IPS-NIHi7 (cell line): Measurements from ENCODE around the gene SF3B3.

Experiments used
- DNase-seq: peaks from one replicate; pipeline ENCODE4 v3.0.0; 2012; ENCODE audit warnings: mixed read lengths; ENCODE audit errors: extremely low spot score

Gene SF3B3

GRCh38 chr16:70589998-70590471, 66.4 kb downstream of the SF3B3 start:
- DNase-seq: no peak

DNA sequence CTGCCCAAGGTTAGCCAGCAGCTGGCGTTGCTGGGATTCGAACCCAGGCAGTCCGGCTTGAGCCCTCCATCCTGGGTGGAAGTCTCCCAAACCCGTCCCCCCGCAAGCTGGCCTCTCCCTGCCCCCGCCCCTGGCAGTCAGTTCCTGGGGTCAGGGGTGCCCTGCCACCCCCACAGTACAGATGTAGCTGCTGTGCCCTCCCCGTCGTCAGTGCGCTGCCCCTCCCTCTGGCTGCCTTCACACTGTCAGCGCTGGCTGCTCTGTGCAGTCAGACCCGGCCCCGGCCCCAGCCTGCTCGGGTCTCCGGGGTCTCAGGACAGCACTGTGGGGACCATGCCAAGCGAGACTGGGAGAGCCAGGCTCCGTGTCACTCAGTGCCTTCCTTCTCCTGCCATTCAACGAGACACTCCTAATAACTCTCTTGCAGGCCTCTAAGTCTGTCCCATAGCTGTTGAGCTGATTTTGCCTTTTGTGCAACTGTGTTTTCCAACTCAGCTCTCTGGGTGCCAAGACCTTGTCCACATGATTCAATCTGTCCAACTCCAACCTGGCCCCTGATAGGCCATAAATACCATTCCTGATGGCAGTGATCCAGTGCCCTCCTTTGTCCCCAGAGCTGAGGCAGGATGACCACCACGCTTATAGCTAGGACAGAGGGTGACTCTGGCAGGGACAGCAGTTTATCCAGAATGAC, 67.3 kb downstream of the SF3B3 start:
- no peak for DNase-seq

DNA sequence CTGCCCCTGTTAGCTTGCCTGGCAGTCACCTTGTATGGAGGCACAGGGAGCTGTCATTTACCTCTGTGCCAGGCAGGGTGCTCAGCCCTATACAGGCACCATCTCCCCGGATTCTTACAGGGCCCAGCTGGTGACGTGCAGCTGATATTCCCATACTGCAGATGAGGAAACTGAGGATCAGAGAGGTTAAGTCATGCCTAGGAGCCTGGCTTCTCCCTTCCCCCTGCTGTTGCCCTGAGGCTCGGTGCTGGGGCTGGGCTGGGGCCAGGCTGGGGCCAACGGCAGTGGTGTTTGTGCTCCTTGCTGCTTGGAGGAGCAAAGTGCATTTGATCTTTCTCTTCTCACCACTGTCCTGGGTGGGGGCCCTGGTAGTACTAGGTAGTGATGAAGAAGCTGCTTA, 68.0 kb downstream of the SF3B3 start:
- no peak for DNase-seq

GRCh38 chr16:70592106-70592571, 68.5 kb downstream of the SF3B3 start:
- DNase-seq: no peak

DNA sequence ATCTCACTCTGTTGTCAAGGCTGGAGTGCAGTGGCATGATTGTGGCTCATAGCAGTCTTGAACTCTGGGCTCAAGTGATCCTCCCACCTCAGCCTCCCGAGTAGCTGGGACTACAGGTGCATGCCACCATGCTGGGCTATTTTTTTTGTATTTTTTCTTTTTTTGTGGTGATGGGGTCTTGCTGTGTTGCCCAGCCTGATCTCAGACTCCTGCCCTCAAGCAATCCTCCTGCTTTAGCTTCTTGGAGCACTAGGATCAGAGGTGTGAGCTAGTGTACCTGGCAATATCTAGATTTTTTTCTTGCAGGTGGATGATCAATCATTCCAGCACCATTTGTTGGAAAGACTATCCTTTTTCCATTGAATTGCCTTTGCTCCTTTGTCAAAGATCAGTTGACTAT, 69.9 kb downstream of the SF3B3 start:
- DNase-seq: no peak

GRCh38 chr16:70594569-70594968, 71.0 kb downstream of the SF3B3 start:
- DNase-seq: no peak

- no peak for DNase-seq
These were observed 73.7 kb downstream of the SF3B3 start for GRCh38 chr16:70597135-70597835.

DNA sequence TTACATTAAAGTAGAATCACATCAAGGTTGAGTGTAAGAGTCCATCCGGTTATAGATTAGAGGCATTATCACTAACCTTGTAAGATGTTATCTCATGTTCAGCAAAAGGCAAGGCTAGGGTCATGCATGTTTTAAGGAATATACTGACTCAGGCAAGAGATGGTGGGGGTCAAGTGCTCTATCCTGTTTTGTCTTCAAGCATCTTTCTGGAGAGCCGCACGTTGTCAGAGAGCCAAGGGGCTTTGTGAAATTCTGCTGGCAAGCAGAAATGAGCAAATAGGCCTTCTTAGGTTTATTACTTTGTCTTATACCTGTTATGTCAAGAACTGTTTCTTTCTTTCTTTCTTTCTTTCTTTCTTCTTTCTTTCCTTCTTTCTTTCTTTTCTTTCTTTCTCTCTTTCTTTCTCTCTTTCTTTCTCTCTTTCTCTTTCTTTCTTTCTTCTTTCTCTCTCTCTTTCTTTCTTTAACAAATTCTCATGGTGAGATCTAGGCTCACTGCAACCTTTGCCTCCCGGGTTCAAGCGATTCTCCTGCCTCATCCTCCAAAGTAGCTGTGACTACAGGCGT, 75.4 kb downstream of the SF3B3 start:
- no peak for DNase-seq

DNA sequence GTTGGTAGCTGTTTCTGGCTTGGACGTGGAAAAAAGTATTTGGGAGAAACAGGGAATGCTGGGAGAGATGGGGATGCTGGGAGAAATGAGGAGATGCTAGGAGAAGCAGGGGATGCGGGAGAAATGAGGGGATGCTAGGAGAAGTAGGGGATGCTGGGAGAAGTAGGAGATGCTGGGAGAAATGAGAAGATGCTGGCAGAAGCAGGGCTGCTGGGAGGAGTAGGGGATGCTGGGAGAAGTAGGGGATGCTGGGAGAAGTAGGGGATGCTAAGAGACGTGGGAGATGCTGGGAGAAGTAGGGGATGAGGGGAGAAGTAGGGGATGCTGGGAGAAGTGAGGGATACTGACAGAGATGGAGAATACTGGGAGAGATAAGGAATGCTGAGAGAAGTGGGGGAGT, 77.1 kb downstream of the SF3B3 start:
- DNase-seq: no peak

DNA sequence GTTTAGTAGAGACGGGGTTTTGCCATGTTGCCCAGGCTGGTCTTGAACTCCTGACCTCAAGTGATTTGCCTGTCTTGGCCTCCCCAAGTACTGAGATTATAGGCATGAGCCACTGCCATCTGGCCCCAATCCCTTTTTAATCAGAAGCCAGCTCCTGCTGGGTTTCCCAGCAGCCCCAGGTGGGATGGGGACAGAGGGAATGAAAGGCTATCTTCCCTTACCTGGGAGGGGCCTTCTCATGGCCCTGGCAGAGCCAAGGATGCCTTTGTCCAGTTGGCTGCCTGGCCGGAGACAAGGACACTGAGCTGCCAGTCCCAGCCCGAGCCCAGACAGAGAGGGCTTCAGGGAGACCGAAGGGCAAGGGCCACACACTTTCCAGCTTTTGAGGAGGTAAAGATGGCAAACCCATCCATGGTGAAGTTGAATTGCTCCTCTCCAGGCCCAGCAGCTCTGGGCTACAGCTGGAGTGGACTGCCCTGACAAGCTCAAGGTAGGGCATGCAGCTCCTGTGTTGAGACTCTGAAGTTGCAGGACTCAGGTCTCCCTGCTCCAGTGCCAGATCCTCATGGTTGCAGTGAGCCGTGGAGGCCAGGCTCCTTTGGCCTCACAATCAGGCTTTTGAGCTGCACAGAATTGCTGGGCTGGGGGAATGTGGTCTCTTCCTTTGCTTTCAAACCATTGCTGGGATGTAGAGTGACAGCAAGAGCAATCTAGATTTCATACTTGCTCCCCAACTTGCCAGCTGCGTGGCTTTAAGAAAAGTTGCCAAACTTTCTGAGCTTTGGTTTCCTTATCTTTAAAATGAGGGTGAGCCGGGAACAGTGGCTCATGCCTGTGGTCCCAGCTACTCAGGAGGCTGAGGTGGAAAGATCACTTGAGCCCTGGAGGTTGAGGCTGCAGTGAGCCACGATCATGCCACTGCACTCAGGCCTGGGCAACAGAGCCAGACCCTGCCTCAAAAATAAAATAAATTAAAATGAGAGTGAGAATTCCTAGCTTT, 78.3 kb downstream of the SF3B3 start:
- no peak for DNase-seq

- DNase-seq: no peak
These were observed 79.2 kb downstream of the SF3B3 start for GRCh38 chr16:70602831-70603230.

DNA sequence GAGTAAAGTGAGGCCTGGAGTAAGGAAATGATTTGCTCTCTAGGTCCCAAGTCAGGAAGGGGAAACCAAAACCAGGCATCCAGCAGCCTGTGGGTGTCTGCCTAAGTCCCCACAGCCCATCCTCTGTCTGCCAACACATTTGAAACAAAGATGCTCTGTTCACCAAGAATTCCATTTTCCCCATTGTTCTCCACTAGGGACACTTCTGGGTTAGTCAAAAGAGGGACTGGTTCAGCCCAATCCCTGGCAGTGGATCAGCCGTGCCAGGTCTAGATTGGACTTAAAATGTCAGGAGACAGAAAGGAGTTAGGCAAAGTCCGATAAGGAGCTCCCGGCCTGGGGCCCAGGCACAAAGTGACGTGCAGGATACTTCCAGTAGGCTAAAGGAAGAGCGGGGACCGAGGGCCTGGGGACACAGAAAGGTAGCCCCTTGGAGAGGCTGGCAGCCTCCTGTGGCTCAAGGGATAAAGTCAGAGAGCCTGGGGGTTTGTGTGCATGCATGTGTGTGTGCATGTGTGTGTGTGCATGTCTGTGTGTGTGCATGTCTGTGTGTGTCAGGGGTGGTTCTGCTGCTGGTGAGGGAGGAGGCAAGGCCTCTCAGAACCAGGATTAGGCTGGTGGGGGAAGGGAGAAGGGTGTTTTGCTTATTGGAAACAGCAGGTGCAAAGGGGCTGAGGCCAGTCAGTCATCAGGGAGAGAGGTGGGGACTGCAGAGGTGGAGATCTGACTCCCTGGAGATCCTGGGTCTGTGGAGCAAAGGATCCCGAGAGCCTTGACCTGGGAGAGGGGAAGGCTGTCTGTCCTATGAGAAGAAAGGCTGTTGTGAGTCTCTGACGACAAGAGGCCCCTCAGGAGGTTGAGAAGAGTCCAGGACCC, 81.0 kb downstream of the SF3B3 start:
- no peak for DNase-seq

- no peak for DNase-seq
These were observed 81.7 kb downstream of the SF3B3 start for GRCh38 chr16:70605283-70605657.

GRCh38 chr16:70608521-70608920, 84.9 kb downstream of the SF3B3 start:
- no peak for DNase-seq

DNA sequence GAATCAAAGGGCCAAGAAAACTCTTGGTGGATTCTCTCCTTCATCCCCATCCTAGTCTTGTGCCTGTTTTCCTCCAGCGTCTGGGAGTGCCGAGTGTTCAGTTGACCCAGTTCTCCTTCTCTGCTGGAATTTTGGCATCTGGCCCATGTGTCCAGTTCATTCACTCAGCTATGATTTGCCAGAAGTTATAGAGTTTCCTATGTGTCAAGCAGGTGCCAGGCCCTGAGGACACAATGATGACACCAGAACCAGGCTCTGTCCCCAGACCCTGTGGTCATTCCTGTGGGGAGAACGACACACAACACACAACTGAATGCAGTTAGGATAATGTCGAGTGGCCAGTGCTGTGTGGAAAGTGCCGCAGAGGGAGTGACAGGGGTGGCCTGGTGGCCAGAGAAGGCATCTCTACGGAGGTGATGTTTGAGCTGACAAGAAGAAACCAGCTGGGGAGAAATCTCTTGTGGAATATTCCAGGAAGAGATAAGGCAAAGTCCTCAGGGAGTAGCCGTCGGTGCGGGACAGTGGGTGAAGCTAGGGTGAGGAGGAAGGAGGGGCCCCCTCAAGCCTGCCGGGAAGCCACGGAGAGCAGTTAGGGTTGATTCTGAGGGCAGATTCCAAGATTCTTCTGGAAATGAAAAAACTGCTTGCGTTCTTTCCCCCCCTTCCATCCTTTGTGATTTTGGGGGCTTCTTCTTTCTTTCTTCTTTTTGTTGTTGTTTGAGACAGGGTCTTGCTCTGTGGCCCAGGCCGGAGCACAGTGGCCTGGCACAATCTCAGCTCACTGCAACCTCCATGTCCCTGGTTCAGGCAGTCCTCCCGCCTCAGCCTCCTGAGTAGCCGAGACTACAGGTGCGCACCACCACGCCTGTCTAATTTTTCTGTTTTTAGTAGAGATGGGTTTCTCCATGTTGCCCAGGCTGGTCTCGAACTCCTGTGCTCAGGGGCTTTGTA, 86.9 kb downstream of the SF3B3 start:
- no peak for DNase-seq

DNA sequence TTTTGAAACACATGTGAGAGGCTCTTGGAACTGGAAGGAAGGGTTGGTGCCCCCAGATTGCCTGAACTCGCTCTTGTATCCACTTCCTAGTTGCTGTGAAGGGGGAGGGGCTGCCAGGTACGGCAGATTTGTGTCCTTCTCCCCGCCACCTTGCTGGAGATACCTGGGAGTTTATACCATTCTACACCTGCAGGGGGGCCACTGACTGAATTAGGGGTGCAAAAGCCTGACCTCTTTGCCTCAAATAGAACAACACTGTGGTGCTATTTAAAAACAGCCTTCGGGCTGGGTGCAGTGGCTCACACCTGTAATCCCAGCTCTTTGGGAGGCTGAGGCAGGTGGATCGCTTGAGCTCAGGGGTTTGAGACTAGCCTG, 87.6 kb downstream of the SF3B3 start:
- no peak for DNase-seq

DNA sequence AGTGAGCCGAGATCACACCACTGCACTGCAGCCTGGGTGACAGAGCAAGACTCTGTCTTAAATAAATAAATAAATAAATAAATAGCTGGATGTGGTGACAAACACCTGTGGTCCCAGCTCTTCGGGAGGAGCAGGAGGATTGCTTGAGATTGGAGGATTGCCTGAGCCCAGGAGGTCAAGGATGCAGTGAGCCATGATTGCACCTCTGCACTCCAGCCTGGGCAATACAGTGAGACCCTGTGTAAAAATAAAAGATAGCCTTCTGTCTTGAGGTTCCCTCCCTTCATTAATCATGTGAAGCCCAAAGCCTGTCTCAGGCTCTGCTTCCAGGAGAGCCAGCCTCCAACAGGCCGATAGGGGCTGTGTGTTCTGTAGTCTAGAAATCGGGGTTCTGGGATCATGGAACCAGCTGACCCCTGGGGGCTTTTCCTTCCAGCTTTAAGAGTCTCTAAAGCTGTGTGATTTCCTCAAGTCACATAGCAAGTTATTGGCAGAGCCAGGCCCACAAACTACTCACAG, 88.2 kb downstream of the SF3B3 start:
- DNase-seq: no peak

DNA sequence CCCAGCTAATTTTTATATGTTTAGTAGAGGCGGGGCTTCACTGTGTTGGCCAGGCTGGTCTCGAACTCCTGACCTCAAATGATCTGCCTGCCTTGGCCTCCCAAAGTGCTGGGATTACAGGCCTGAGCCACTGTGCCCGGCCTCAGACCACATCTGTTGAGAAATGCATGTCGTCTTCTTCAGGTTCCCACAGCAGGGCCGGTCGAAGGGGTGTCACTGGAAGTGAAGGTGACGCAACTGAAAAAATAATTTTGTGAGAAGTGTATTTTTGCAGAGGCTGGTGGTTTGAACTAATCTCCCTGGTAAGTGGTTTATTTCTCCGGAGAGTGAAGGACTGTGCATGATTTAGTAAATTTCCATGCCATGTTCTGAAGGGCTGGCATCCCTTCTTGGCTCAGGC, 89.3 kb downstream of the SF3B3 start:
- DNase-seq: no peak

- DNase-seq: no peak
These were observed 90.8 kb downstream of the SF3B3 start for GRCh38 chr16:70614208-70614951.
